Activated T-cell treated with anti-CD3 and anti-CD28 coated beads for 24 hours (primary cell): ENCODE measurements around the gene DTHD1.

Experiments
- DNase-seq: peaks from one replicate; pipeline ENCODE4 v3.0.0-alpha.2; 2020; ENCODE audit warnings: low read depth

The DTHD1 gene

DNA sequence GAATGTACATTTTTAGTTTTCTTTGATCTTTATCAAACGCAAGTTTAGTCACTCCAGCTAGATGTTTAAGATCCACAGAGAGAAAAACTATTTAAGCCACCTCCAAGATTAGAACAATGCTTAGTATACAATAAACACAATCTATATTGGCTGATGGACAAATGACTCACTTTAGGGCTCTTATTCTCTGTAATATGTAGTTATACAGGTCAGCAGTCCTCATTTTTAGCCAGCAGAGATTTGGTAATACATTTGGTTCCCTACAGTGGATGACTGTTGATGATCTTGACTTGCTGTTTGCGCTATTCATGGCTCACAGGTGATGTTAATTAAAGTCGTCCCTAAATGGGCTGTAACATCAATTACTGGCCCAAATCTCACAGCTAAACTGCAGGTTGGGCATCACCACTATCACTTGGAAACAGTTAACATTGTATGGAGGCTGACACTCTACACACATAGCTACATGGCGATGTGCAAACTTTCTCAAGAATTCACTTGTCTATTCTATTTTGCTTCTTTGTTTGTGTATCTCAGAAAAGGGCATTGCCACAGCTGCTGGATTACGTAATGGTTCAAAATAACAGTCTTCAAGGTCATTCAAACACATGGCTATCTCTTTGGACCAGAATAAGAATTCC, 11.8 kb upstream of the DTHD1 start:
- no peak for DNase-seq

DNA sequence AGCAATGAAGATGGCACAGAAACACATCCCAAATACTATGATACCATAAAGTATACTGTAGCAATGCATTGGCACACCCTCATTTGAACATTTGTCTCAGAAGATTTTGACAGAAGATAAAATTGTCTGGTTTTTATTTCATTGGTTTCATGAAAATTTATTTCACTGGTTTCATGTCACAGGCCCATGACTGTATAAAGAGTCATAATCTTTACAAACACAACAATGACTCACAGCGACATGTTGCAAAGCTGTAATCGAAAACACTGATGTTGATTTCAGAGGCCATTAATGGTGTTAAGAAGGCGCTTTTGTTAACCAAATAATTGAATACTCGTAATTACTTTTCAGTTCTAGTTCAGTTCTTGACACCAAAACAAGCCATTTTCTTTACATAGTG, 8.1 kb upstream of the DTHD1 start:
- no peak for DNase-seq

DNA sequence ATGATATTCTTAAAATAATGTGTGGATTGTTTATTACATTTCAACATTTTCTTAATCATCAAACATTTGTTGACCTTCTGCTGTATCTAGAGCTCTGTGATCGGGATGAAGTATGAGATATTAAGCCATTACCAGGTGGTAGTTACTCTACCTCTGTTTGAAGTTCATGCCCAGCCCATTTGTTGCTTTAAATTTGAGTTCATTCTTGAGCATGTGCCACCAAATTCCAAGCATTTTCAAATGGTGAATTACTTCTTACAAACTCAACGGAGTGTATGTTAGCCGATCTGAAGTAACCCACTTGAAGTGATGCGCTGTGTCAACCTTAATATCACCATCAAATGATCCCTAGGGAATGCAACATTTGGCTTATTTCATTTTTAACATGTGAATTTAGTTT, 7.3 kb upstream of the DTHD1 start:
- no peak for DNase-seq

DNA sequence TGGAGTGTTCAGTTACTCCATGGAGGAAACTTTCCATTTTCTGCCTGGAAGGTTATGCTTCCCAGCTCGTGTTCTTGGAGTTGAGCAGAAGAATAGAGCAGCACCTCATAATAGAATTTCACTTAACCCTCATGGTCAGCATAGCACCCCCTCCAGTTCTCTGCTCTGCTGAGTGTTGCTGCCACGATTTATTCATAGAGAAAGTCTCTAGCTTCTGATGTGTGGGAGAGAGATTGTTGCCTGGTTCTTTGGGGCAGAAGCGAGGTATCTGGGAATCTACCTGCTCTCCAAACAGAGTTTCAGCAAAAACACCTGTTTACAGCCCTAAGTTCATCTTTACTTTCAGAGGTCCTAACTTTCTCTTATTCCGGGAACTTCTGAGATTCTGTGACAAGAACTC, 3.9 kb upstream of the DTHD1 start:
- DNase-seq, result no peak

DNA sequence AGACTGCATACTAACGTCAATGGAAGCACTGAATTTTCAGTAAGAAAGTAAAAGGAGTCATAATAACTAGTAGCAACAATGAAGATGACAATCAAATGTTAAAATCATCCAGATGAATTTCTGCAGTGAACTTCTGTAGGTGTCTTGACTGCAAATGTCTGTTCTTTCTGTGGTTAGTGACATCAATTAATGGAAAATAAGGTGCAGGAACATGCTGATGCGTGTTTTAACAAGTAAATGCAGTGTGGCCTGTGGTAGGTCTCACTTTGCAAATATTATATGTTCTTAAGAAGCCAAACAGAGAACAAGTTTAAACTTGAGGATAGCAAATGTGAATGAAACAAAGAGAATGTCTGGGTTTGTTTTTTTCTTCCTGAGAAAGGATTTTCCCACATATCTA, 2.6 kb upstream of the DTHD1 start:
- DNase-seq, result no peak

DNA sequence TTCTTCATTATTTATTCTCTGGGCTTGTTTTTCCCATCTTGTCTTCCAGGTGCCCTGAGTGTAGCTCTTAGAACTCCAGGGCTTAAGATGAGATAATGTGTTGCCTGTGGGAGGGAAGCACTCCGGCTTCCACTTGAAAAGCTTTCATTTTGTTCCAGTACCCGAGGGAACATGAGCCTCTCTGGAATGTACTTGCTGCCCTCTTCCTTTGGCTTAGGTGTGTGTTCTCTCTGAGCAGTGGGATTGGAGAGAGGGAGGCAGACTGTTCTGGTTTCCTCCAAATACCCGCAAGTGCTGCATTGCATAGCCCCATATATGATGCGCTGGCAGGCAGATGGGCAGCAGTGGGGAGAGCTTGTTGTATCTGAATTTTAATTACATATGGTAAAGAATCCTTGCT, 861 bp upstream of the DTHD1 start:
- no peak for DNase-seq

DNA sequence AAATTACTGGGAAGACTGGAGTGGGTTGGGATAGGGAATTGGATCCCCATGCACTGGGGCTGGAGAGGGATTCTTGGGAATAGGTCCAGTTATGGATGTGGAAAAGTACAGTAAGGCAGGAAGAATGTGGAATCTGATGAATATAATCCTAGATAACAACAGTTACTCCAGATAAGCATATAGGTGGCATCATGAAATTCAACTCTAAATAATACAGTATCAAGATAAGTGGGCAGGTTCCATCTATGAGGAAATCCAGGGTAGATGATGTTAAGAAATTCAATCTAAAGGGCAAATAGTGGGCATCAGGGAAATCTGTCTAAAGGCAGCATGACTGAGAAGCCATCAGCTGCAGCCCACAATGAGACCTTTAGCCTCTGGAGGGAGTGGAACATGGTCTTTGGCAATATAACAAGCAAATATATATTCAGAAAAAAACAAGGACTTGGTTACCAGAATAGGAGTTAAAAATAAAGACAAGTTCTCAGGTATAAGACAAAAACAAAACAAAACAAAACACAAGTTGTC, 1.2 kb downstream of the DTHD1 start:
- DNase-seq, result no peak

DNA sequence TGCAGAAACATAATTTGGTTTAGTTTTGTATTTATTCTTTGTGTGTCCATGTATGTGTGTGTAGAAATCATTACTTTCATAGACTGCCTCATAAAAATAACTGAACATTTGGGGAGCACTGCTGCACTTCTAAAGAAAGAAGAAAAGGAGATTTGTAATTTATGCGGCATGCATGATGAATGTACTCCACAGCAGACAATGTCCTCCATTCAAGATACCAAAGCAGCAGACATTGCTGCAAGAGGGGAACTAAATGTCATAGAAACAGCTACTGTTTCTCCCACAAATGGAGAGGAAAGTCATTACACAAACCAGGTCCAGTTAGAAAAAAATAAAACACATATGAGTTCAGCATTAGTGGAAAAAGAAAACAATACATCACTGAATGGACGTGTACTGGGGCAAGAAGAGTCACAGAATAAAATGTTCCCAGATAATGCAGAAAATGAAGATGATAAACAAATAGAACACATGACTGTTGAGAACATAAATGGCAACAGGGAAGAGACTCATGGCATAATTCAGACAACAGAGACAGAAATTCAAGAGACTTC, 2.6 kb downstream of the DTHD1 start:
- no peak for DNase-seq

DNA sequence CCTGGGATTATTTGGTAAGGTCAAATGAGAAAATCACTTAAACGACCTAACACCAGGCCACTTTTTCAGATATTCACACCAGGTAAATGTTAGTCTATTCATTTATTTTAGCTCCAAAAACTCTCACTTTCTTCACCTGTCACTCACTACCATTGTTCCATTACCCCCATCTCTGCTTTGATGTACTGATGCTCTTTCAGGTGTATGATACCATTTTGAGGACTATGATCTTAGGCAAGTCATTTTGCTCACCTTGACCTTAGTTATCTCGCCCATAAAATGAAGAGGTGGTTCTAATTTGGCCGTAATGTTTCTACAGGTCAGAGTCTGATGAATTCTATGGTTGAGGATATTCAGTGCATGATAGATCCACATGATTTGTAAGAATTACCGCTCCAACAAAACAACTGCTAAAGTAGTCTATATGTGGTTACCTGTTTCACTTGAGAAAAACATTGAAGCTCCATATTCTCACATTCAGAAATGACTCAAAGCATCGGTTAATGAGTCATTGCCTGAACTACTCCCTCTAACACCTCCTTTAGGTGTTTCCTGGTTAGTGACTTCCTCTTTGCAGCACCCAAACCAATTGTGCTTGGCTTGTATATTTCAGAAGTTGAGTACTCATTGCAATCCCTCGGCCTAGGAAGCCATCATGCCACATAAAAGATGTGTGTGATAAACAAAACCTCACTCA, 4.5 kb downstream of the DTHD1 start:
- peak; percentile 54 for DNase-seq

DNA sequence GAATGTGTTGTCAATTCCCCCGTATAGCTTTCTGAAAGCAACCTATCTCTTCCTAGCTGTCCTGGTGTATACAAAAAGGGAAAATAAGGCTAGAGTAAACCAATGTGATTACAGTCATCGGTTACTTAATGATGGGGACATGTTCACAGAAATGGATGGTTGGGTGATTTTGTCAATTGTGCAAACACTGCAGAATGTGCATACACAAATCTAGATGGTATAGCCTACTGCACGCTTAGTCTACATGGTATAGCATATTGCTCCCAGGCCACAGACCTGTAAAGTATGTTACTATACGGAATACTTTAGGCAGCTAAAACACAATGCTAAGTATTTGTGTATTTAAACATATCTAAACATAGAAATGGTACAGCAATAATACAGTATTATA, 5.1 kb downstream of the DTHD1 start:
- no peak for DNase-seq

DNA sequence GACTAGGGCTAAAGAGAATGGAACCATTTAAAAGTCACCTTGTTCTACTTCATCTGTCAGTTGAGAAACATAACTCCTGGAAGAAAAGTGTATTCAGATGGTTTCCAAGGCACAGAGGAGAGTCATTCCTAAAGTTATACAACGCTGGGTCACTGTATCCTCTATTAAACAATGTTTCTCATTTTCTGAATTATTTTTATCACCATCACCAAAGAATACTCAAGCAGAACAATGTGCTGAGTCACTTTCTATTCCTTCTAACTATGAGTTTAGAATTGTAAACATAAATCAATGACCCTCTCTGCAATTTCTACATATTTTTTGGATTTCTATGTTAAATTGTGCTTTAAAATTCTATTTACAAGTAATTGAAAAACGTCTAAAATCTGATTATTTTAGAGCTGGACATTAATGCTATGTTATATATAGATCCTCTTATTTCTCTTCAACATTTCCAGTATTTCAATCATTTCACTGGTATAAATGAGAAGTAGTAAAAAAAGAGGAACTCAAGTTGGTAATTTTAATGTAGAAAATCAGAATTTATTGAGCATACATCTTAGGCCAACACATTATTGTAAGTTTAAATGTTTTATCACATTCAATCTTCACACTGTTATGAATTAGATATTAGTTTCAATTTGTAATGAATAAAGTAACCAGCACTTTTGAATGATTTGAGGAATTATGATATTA, 7.5 kb downstream of the DTHD1 start:
- DNase-seq, result no peak

DNA sequence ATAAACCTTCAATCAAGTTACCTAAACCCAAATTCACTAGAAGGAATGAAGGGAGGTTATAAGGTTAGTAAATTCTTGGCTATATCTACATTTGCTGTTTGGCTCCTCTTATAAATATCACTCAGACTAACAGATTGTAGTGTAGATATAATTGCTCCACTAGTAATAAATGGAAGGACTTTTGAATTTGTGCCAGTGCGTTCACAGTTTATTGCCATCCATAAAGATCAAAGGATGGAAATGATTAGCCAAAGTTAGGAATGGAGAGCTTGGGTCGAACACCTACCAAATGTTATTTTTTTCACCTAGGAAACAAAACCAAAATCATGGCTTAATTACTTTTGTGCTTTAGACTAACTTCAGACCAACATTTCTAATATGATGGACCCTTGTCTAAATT, 9.2 kb downstream of the DTHD1 start:
- no peak for DNase-seq

DNA sequence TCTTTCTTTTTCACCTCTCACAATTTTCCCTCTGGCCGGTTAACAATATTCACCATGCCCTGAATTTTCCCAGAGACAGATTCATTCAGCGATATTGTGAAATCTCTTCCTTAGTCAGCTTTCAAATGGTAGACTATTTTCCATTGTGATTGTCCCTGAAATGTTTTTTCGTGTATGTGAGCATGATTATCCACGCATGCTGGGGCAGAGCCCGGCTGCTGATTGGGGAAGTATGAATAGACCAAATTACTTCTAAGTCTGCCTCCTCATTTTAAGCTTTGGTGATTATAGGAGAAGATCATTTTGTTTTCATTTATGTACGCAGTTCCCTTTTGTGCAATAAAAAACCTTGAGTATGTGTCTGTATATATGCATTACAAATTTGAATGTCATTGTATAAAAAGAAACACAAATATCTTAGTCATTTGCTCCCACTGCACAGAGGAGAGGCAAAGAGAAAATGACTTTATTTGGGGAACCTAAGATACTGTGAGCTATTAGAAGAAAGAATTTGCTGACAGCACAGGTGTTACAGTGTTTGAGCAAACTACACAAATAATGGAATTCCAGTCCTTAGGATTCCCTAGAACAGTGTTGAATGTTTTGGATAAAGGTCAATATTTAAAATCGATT, 11.3 kb downstream of the DTHD1 start:
- DNase-seq, result no peak

DNA sequence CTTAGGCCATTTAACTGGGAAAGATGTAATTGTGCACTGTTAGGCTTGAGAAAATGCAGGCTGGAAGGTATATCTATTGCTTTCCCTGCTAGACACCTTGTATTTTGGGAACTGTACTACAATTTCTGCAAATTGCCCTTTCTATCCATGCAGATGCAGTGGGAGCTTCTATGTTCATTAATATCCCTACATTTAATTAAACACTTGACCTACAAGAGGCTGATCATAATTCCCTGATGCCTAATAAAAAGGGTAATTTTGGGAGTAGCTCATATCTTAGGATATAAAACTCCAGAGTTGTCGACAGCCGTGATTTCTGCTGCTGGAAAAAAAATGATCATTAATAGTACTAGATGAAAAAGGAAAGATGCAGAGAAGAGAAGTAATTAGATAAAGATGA, 19.7 kb downstream of the DTHD1 start:
- DNase-seq, result no peak

DNA sequence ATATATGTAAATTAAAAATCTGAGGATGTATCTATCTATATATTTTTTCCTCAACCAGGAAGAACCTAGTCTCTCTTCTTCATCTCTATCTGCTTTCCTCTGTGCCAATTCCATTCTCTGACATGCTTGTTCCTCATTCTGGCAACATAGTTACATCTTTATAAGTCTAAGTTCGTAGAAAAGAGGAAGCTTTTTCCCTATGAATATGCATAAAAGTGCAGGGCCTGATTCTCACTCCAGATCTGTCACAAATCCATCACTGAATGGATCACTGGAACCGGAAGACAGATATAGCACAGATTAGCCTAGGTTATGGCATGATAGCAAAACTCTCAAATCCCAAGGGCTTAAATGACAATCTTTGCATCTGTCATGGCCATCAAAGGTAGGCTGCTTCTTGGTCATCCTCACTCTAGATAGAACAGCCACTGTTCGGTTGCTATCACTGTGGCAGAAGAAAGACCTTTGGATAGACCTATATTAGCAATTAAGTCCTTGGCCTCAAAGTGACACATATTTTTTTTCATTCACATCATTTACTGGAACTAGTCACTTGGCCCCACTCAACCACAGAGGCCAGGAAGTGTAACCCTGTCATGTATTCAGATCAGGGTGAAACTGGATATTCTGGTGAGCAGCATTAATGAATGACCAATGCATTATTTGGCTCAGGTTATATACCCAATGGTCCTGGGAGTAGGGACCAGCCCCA, 22.2 kb downstream of the DTHD1 start:
- DNase-seq, result no peak

DNA sequence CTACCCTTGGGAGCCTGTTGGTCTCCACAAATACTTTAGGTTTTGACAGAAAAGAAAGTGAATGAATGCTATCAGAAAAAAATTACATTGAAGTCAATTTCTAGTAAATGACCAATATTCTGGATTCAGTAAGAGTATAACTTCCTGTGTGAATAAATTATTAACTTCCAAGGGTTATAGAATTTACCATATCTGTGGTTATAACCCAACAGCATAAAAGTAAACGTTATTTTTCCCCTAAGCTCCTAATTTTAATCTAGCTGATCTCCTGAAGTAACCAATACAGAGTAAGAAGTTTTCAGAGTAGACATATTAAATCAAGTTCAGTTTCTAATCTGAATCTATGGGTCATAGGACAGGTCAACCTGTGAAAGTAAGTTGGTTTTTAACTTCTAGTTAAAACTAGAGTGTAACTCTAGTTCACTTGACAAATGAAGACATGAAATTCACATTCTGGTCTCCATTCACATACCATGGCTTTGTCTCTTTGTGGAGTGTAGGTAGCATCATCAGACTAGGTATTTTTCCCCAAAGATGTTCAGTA, 22.8 kb downstream of the DTHD1 start:
- no peak for DNase-seq

DNA sequence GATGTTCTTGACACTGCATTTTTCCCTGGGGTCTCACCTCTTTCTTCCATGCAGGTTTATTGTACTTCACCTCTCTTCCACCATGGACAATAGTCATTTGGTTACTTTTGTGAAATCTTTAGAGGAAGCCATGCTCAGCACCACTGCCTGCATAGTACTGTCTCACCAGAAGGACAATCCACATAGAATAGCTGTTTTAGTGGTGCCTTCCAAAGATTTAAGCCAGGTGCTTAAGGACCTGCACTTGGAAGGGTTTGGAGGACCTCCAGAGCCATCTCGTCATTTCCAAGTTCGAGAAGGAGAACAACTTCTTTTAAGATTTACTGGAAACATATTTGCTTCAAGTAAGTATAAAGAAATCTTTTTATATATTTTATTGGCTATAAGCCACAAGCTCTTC, 26.7 kb downstream of the DTHD1 start:
- no peak for DNase-seq

DNA sequence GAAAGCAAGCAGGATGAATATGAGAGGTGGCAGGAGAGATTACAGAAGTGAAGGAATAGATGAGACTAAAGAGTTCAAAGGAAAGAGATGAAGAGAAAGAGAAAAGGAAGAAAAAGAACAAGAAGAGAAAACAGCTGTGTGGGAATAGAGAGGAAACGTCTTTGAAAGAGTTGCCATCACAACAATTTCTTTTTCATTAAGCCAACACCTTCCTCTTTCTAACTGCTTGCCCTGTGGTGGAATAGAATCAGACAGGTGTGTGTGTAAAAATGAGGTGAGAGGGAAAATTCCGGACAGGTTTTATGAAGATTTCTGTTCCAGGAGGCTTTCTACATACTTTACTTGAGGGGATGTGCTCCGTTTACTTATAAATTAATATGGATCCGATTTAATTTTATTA, 28.8 kb downstream of the DTHD1 start:
- no peak for DNase-seq

DNA sequence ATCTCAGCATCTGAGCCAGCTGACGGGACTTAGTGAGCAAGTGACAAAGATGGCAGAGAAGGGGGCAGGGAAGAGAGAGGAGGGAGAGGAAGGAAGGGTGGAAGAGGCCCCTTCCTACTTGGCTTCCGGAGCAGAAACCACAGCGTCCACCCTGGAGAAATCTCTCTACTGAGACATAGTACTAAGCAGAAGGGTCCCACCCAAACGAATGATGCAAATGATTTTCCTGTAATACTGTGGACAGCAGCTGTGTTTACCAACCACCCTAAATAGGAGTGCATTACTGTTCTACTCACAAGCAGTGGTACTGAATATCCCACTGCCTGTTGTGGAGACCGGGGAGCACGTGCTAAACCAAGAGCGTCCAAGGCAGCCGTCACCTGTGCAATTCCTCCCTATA, 29.4 kb downstream of the DTHD1 start:
- no peak for DNase-seq

DNA sequence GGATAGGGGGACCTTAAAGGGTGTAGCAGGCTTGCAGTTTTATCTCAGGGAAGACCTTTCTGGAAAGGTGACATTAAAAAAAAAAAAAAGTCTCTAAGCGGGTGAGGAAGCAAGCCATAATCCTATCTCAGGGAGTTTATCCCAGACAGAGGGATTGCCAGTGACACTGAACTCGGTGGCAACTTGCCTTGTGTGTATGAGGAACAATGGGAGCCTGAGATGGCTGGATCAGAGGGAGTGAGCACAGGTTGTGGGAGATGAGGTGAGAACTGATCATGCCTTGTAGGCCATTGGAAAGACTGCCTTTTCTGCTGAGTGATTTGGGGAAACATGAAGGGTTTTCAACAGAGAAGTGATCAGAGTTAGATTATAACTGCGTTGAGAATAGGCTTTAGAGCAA, 31.1 kb downstream of the DTHD1 start:
- DNase-seq, result no peak

DNA sequence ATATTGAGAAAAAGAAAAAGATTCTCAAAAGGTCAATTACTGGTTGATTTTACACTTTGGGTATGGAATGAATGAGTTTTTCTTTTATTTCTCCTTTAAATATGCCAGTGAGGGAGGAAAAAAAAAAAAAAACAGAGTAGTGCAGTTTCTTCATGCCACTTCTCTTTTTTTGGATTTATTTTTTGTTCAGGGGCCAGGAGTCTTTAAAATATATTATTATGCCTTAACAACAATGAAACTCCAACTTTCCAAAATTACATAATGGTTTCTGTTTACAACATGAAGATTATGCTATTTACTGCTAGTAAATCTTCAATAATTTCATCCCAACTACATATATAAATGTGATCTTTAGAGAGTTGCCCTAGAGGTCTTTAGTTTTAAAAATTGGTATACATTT, 31.9 kb downstream of the DTHD1 start:
- DNase-seq, result no peak

DNA sequence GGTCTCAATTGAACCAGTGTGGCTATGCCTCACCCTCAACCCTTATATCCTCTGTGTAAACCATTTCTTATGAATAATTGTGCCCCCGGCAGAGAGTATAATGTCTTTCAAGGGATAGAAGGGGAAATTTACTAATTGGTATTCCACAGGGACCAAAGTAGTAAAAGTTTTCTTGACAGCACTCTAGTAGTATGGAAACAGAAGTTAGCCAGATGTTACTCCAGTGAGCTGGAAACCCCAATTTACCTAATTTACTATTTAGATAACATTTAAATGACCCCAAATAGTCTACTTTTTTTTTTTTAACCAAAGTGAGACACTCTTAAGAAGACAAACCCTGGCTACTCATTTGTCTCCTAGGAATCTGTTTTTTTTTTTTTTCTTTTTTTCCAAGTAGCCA, 32.3 kb downstream of the DTHD1 start:
- DNase-seq, result no peak
